Heart right ventricle (tissue), 16 donors: ENCODE data around the gene PRKACG. TPM values are rescaled to one million over a fixed set of nuclear protein-coding genes. Genes with fewer than 3 reads are reported as not detected.

Experiments used
- ATAC-seq, 8 donors: fragments of 200-7000 bp; cut with Tn5 transposase; one replicate each; pipeline ENCODE4 v1.9.1; 2020; ENCODE audit warnings: mild to moderate bottlenecking in 8 of 8, moderate library complexity in 8 of 8, moderate number of reproducible peaks in 1 of 8
- DNase-seq, 2 donors: peaks; one replicate each; pipeline ENCODE4 v3.0.0-alpha.2; 2020
- H3K27ac ChIP-seq, 10 donors: fragments of 200-600 bp; sonication (generic) in 2 of 10; one replicate each; pipeline versions ENCODE4 v1.5.0 to v1.8.0; 2020 to 2022; ENCODE audit warnings: mild to moderate bottlenecking in 3 of 10
- H3K27me3 ChIP-seq, 7 donors: fragments of 200-600 bp; one replicate each; pipeline ENCODE4 v1.8.0; 2021 to 2022; ENCODE audit warnings: mild to moderate bottlenecking in 2 of 7
- H3K36me3 ChIP-seq, 9 donors: fragments of 200-600 bp; sonication (generic) in 1 of 9; one replicate each; pipeline versions ENCODE4 v1.5.0 to v1.8.0; 2020 to 2022; ENCODE audit warnings: mild to moderate bottlenecking in 2 of 9
- H3K4me1 ChIP-seq, 9 donors: fragments of 200-600 bp; sonication (generic) in 1 of 9; one replicate each; pipeline versions ENCODE4 v1.5.0 to v1.8.0; 2020 to 2022; ENCODE audit warnings: mild to moderate bottlenecking in 4 of 9
- H3K4me3 ChIP-seq, 10 donors: fragments of 200-600 bp; sonication (generic) in 2 of 10; one replicate each; pipeline versions ENCODE4 v1.5.0 to v1.8.0; 2020 to 2022; ENCODE audit warnings: mild to moderate bottlenecking in 7 of 10, moderate library complexity in 2 of 10
- H3K9me3 ChIP-seq, 11 donors: fragments of 200-600 bp in 10 of 11; sonication (generic) in 2 of 11; one replicate each; pipeline versions ENCODE4 v1.5.0 to v1.8.0; 2013 to 2022; ENCODE audit warnings: mild to moderate bottlenecking in 2 of 11, control low read depth in 1 of 11, moderate library complexity in 1 of 11
- CTCF ChIP-seq, 9 donors: fragments of 200-600 bp; sonication (generic) in 2 of 9; IDR thresholded peaks; one replicate each; pipeline versions ENCODE4 v1.5.0 to v1.8.0; 2021 to 2022; ENCODE audit warnings: antibody characterized with exemption in 9 of 9, mild to moderate bottlenecking in 5 of 9, moderate library complexity in 1 of 9
- WGBS, 2 donors: extraction: QIAGEN DNeasy Blood & Tissue Kit; methylation state at CpG; one replicate each; pipeline ENCODE4 v1.1.7; 2013; ENCODE audit warnings: inconsistent platforms in 1 of 2; 5-methylcytosine and 5-hydroxymethylcytosine counted together
- intact Hi-C, 10 donors: fragments of 100-400 bp; cut with DNase I; formaldehyde crosslinking; loops; one replicate each; pipeline versions ENCODE4 v1.11.1 to v1.14.2; 2022
- polyA plus RNA-seq, 2 donors: library from polyadenylated mRNA; stranded (reverse); fragments of 200-250 nt; gene quantifications; one replicate each; pipeline ENCODE4 v1.2.3, GENCODE V29; 2013
- total RNA-seq, 10 donors: library from RNA; stranded (reverse); fragmentation: NEBNext Ultra II Directional in 3 of 10; extraction: Animal tissue kit (Norgen Biotek cat#: 25700) in 3 of 10; gene quantifications; one replicate each; pipeline versions ENCODE4 v1.2.1 to v1.2.4, GENCODE V29; 2021 to 2023
- donor health status: Arrhythmogenic right ventricular cardiomyopathy.
- donor health status: ischemic (EF 13 %, LVEDD 7.1; RV severe dilation, severe dysfunction).
- donor health status: healthy with polysubstance abuse.
- donor health status: DM: no; HTN: yes; CAD: no.
- donor health status: DM: no; HTN: no; CAD: no.
- donor health status: ischemic (EF 25% LVEDD 6.9; RV normal size, moderate dysfunction).
- donor health status: ischemic (EF 25% LVEDD 5.7; RV mildly dilated, moderate dysfunction).
- donor health status: healthy.
- donor health status: DM: yes; HTN: yes; CAD: no.
- donor health status: Ischemic cardiomyopathy.
- donor health status: ischemic (EF 35%, LVEDD 5.7; RV mildly dilated, moderate dysfunction).
- donor health status: nonischemic (EF 11% LVEDD 7.7; RV severe dilation, severe dysfunction).
- donor health status: DM: yes; HTN: yes; CAD: no.
- donor health status: PGD.
- donor health status: ischemic (EF 29% LVEDD 5.4; RV normal size, mild dysfunction).
- donor health status: nonischemic (EF 23%, LVEDD 6.1; RV moderate dilation, normal function).

PRKACG gene
- total and polyA plus RNA-seq, 12 donors: not detected

GRCh38 chr9:68963416-68963815 is 50.5 kb downstream of the PRKACG start:
- no peaks in the 10 kb centered on the region for H3K9me3 ChIP-seq
- peaks cover 0 to 44% (median 11%) of the 10 kb centered on the region in 9 donors for H3K4me1 ChIP-seq
- intact Hi-C loops: loop anchor here in 1 of 10 donors (10.0 kb wide), 1 partner anchor 79 kb away; no protein-coding TSS in a partner anchor
- WGBS, 2 donors: 37 to 62% methylated on average over 3 of the region's 3 CpGs
- H3K27ac ChIP-seq: no peak overlapping the region
- H3K4me3 ChIP-seq: no peak overlapping the region
- DNase-seq: no peak
- no peaks in the 10 kb centered on the region for H3K27me3 ChIP-seq
- TF ChIP-seq CTCF (IDR thresholded peaks at IDR 0.05): no peak
- ATAC-seq: no peak
- no peaks in the 10 kb centered on the region for H3K36me3 ChIP-seq

Other genes with a start within 250 kb of the PRKACG start
- 10 to 100 TPM; 18.8 to 41.8 (median 36.8) TPM for gene FXN, start 21.6 kb upstream of the PRKACG start, total RNA-seq
- gene FXN, start 21.6 kb upstream of the PRKACG start, polyA plus RNA-seq: 10 to 100 TPM in 1 of 2 donors, 1 to 10 TPM in 1; 7.8 to 15.0 TPM
- 100 to 1,000 TPM in 3 of 10 donors, 10 to 100 TPM in 7; 67.8 to 117 (median 87.4) TPM for gene TJP2, start 160.2 kb upstream of the PRKACG start, total RNA-seq
- gene TJP2, start 160.2 kb upstream of the PRKACG start, polyA plus RNA-seq: 10 to 100 TPM; 24.2 to 36.1 TPM